COLO668 (cell line): ENCODE measurements around the gene AKAP1.

Source experiments
- DNase-seq: peaks from one replicate; lab custom pipeline; 2025; ENCODE audit not compliant: unreplicated experiment; lab: John Stamatoyannopoulos, UW

The AKAP1 gene

GRCh38 chr17:57158795-57159194, 73.7 kb downstream of the AKAP1 start:
- DNase-seq, result no peak

GRCh38 chr17:57160624-57161023, 75.6 kb downstream of the AKAP1 start:
- DNase-seq, result no peak

- no peak for DNase-seq
These were observed 79.8 kb downstream of the AKAP1 start for GRCh38 chr17:57164814-57165213.

GRCh38 chr17:57165754-57166153, 80.7 kb downstream of the AKAP1 start:
- DNase-seq, result no peak

GRCh38 chr17:57166803-57167202, 81.8 kb downstream of the AKAP1 start:
- DNase-seq, result no peak

GRCh38 chr17:57168695-57169094, 83.6 kb downstream of the AKAP1 start:
- DNase-seq, result no peak

- DNase-seq, result no peak
These were observed 85.8 kb downstream of the AKAP1 start for GRCh38 chr17:57170866-57171265.
